Activated naive CD8-positive, alpha-beta T cell treated with anti-CD3 and anti-CD28 coated beads for 36 hours (primary cell): ENCODE measurements around the gene SPDYE3. TPM values are rescaled to one million over a fixed set of nuclear protein-coding genes. Genes with fewer than 3 reads are reported as not detected.
"Not testable (repeated sequence)": the region's sequence is repeated elsewhere in the genome, so short reads cannot be mapped to it uniquely, and the experiment has no call there.

Experiments used
- DNase-seq: peaks from one replicate; pipeline ENCODE4 v3.0.0; 2021
- H3K27ac Mint-ChIP-seq: one replicate; pipeline ENCODE4 v1.8.0; 2022; ENCODE audit warnings: mild to moderate bottlenecking, moderate library complexity, mixed read lengths
- H3K27me3 Mint-ChIP-seq: one replicate; pipeline ENCODE4 v1.8.0; 2022; ENCODE audit warnings: mild to moderate bottlenecking, mixed read lengths
- H3K36me3 Mint-ChIP-seq: one replicate; pipeline ENCODE4 v1.8.0; 2021; ENCODE audit warnings: mild to moderate bottlenecking, mixed read lengths
- H3K4me1 Mint-ChIP-seq: one replicate; pipeline ENCODE4 v1.8.0; 2021; ENCODE audit warnings: mixed read lengths
- H3K4me3 Mint-ChIP-seq: one replicate; pipeline ENCODE4 v1.8.0; 2022; ENCODE audit warnings: mild to moderate bottlenecking, moderate library complexity, mixed read lengths
- H3K9me3 Mint-ChIP-seq: one replicate; pipeline ENCODE4 v1.8.0; 2022; ENCODE audit warnings: mixed read lengths
- total RNA-seq, 2 experiments: library from RNA; stranded (reverse); gene quantifications; one replicate each; pipeline ENCODE4 v1.2.3, GENCODE V29; 2021

The SPDYE3 gene
- total RNA-seq, 2 experiments from 2014 or later = not detected

GRCh38 chr7:100356416-100357068 is 49.0 kb downstream of the SPDYE3 start:
- H3K4me1 Mint-ChIP-seq = peaks cover 17% of the 10 kb centered on the region
- H3K36me3 Mint-ChIP-seq = peaks cover 39% of the 10 kb centered on the region
- H3K27ac Mint-ChIP-seq = no peak overlapping the region

GRCh38 chr7:100357131-100357561 is 49.6 kb downstream of the SPDYE3 start:
- peak overlapping the region; percentile 47 for H3K27ac Mint-ChIP-seq
- peaks cover 14% of the 10 kb centered on the region for H3K4me1 Mint-ChIP-seq
- H3K36me3 Mint-ChIP-seq = peaks cover 40% of the 10 kb centered on the region
- no peak overlapping the region for H3K4me3 Mint-ChIP-seq
- no peaks in the 10 kb centered on the region for H3K27me3 Mint-ChIP-seq
- no peaks in the 10 kb centered on the region for H3K9me3 Mint-ChIP-seq
- DNase-seq = no peak

More at GRCh38 chr7:100356416-100357068, 49.0 kb downstream of the SPDYE3 start:
- Mint-ChIP-seq H3K27me3 (no peaks in the 10 kb centered on the region), H3K9me3 (no peaks in the 10 kb centered on the region), H3K4me3 (no peak overlapping the region)
- no peak for DNase-seq

- Mint-ChIP-seq H3K4me1 (peaks cover 13% of the 10 kb centered on the region), H3K9me3 (no peaks in the 10 kb centered on the region), H3K36me3 (peaks cover 45% of the 10 kb centered on the region), H3K4me3 (no peak within 1 kb of the TSS), H3K27ac (peak within 1 kb of the TSS; percentile 47), H3K27me3 (no peaks in the 10 kb centered on the region)
- no peak for DNase-seq
Observed at GRCh38 chr7:100358027-100358856, 50.7 kb downstream of the SPDYE3 start, which contains the start of gene PILRB. Gene PILRB, plus strand, starts transcription at chr7:100358117. Its CDS starts 186 bp downstream, at chr7:100358303.

- Mint-ChIP-seq H3K27me3 (no peaks in the 10 kb centered on the region), H3K4me1 (peaks cover 7% of the 10 kb centered on the region), H3K27ac (no peak overlapping the region), H3K4me3 (no peak overlapping the region), H3K36me3 (peaks cover 45% of the 10 kb centered on the region), H3K9me3 (no peaks in the 10 kb centered on the region)
- DNase-seq = no peak
Observed at GRCh38 chr7:100358857-100359212, 51.3 kb downstream of the SPDYE3 start.

- H3K27ac Mint-ChIP-seq = peak overlapping the region; percentile 49
- no peaks in the 10 kb centered on the region for H3K27me3 Mint-ChIP-seq
- H3K4me1 Mint-ChIP-seq = peaks cover 12% of the 10 kb centered on the region
- H3K36me3 Mint-ChIP-seq = peaks cover 53% of the 10 kb centered on the region
- H3K9me3 Mint-ChIP-seq = peaks cover 3% of the 10 kb centered on the region
- no peak overlapping the region for H3K4me3 Mint-ChIP-seq
- no peak for DNase-seq
Observed at GRCh38 chr7:100360135-100360854, 52.8 kb downstream of the SPDYE3 start.

- DNase-seq = no peak
- no peak overlapping the region for H3K4me3 Mint-ChIP-seq
- H3K4me1 Mint-ChIP-seq = peaks cover 31% of the 10 kb centered on the region
- no peaks in the 10 kb centered on the region for H3K27me3 Mint-ChIP-seq
- H3K9me3 Mint-ChIP-seq = peaks cover 3% of the 10 kb centered on the region
- H3K27ac Mint-ChIP-seq = no peak overlapping the region
- peaks cover 66% of the 10 kb centered on the region for H3K36me3 Mint-ChIP-seq
Observed at GRCh38 chr7:100363098-100363497, 55.6 kb downstream of the SPDYE3 start.

GRCh38 chr7:100363797-100364196 is 56.3 kb downstream of the SPDYE3 start:
- H3K4me3 Mint-ChIP-seq, H3K27ac Mint-ChIP-seq, H3K27me3 Mint-ChIP-seq, DNase-seq, H3K9me3 Mint-ChIP-seq: not testable (repeated sequence)
- H3K36me3 Mint-ChIP-seq = peaks cover 67% of the 10 kb centered on the region
- H3K4me1 Mint-ChIP-seq = peaks cover 33% of the 10 kb centered on the region

- Mint-ChIP-seq H3K4me3 (peak overlapping the region; percentile 0), H3K36me3 (peaks cover 66% of the 10 kb centered on the region), H3K9me3 (peaks cover 3% of the 10 kb centered on the region), H3K27ac (no peak overlapping the region), H3K4me1 (peaks cover 36% of the 10 kb centered on the region), H3K27me3 (no peaks in the 10 kb centered on the region)
- no peak for DNase-seq
Observed at GRCh38 chr7:100364480-100364879, 57.0 kb downstream of the SPDYE3 start.

- Mint-ChIP-seq H3K4me3 (peak overlapping the region; percentile 37), H3K36me3 (peaks cover 54% of the 10 kb centered on the region), H3K4me1 (peaks cover 37% of the 10 kb centered on the region), H3K27ac (peak overlapping the region; percentile 87)
- not testable (repeated sequence) for H3K9me3 Mint-ChIP-seq, H3K27me3 Mint-ChIP-seq, DNase-seq
Observed at GRCh38 chr7:100365998-100366367, 58.5 kb downstream of the SPDYE3 start.

GRCh38 chr7:100366411-100367250 is 59.1 kb downstream of the SPDYE3 start:
- no peaks in the 10 kb centered on the region for H3K27me3 Mint-ChIP-seq
- H3K4me3 Mint-ChIP-seq = peak overlapping the region; percentile 37
- H3K36me3 Mint-ChIP-seq = peaks cover 52% of the 10 kb centered on the region
- peak; percentile 46 for DNase-seq
- peaks cover 3% of the 10 kb centered on the region for H3K9me3 Mint-ChIP-seq
- H3K27ac Mint-ChIP-seq = peak overlapping the region; percentile 87
- H3K4me1 Mint-ChIP-seq = peaks cover 42% of the 10 kb centered on the region

GRCh38 chr7:100367251-100367620 is 59.7 kb downstream of the SPDYE3 start:
- H3K27me3 Mint-ChIP-seq = no peaks in the 10 kb centered on the region
- peaks cover 48% of the 10 kb centered on the region for H3K36me3 Mint-ChIP-seq
- peak overlapping the region; percentile 45 for H3K27ac Mint-ChIP-seq
- H3K9me3 Mint-ChIP-seq = peaks cover 3% of the 10 kb centered on the region
- no peak for DNase-seq
- H3K4me3 Mint-ChIP-seq = no peak overlapping the region
- peaks cover 46% of the 10 kb centered on the region for H3K4me1 Mint-ChIP-seq

GRCh38 chr7:100367676-100368613 is 60.4 kb downstream of the SPDYE3 start:
- Mint-ChIP-seq H3K27ac (peak overlapping the region; percentile 45), H3K27me3 (no peaks in the 10 kb centered on the region), H3K36me3 (peaks cover 42% of the 10 kb centered on the region), H3K9me3 (peaks cover 3% of the 10 kb centered on the region), H3K4me1 (peaks cover 50% of the 10 kb centered on the region), H3K4me3 (no peak overlapping the region)
- no peak for DNase-seq

- H3K4me3 Mint-ChIP-seq = no peak overlapping the region
- peaks cover 50% of the 10 kb centered on the region for H3K4me1 Mint-ChIP-seq
- no peaks in the 10 kb centered on the region for H3K27me3 Mint-ChIP-seq
- H3K27ac Mint-ChIP-seq = peak overlapping the region; percentile 55
- DNase-seq = no peak
- peaks cover 2% of the 10 kb centered on the region for H3K9me3 Mint-ChIP-seq
- H3K36me3 Mint-ChIP-seq = peaks cover 30% of the 10 kb centered on the region
Observed at GRCh38 chr7:100369105-100369504, 61.6 kb downstream of the SPDYE3 start.
